Neural cell (in vitro differentiated cells): ENCODE data around the gene P2RX5. TPM values are rescaled to one million over a fixed set of nuclear protein-coding genes. Genes with fewer than 3 reads are reported as not detected.

Experiments used
- H2AFZ ChIP-seq: fragments of 200-600, 300-800 bp; sonication (generic), shearing (Covaris generic); 2 replicates; pipeline ENCODE4 v1.6.0; 2014; ENCODE audit warnings: low read depth, mild to moderate bottlenecking, antibody characterized with exemption, low read length, moderate library complexity
- H3F3A ChIP-seq: fragments of 200-600 bp; shearing (Covaris generic); 2 replicates; pipeline ENCODE4 v1.6.1; 2016; ENCODE audit warnings: mild to moderate bottlenecking, moderate library complexity, mixed read lengths, antibody characterized with exemption, low read length; ENCODE audit not compliant: insufficient read depth, poor library complexity, severe bottlenecking
- H3K27ac ChIP-seq: fragments of 200-600, 300-800 bp; sonication (generic), shearing (Covaris generic); 2 replicates; pipeline ENCODE4 v1.5.1; 2014; ENCODE audit warnings: mild to moderate bottlenecking, low read length, moderate library complexity
- H3K27me3 ChIP-seq: fragments of 300-800, 200-600 bp; sonication (generic), shearing (Covaris generic); 2 replicates; pipeline ENCODE4 v1.6.0; 2014; ENCODE audit warnings: mild to moderate bottlenecking, low read depth, low read length, moderate library complexity; ENCODE audit not compliant: insufficient read depth
- H3K36me3 ChIP-seq: fragments of 300-800, 200-600 bp; sonication (generic), shearing (Covaris generic); 2 replicates; pipeline ENCODE4 v1.5.1; 2014; ENCODE audit warnings: mild to moderate bottlenecking, antibody characterized with exemption, low read length, moderate library complexity; ENCODE audit not compliant: insufficient read depth
- H3K4me2 ChIP-seq: fragments of 300-800, 200-600 bp; sonication (generic), shearing (Covaris generic); 2 replicates; pipeline ENCODE4 v1.6.0; 2014; ENCODE audit warnings: mild to moderate bottlenecking, low read length
- H3K4me3 ChIP-seq: fragments of 300-800, 200-600 bp; sonication (generic), shearing (Covaris generic); 2 replicates; pipeline ENCODE4 v1.5.1; 2014; ENCODE audit warnings: mild to moderate bottlenecking, low read length, moderate library complexity
- H3K79me2 ChIP-seq: fragments of 200-600 bp; shearing (Covaris generic); replicated peaks from 2 replicates; pipeline ENCODE4 v1.6.0; 2014; ENCODE audit warnings: mild to moderate bottlenecking, low read length, moderate library complexity; ENCODE audit not compliant: insufficient read depth
- H3K9ac ChIP-seq: fragments of 300-800, 200-600 bp; sonication (generic), shearing (Covaris generic); 2 replicates; pipeline ENCODE4 v1.6.1; 2016; ENCODE audit warnings: mild to moderate bottlenecking, low read length, mixed read lengths
- H3K9me2 ChIP-seq: fragments of 200-600 bp; shearing (Covaris generic); 2 replicates; pipeline ENCODE4 v1.6.1; 2016; ENCODE audit warnings: mild to moderate bottlenecking, low read length, mixed read lengths; ENCODE audit not compliant: insufficient read depth
- H3K9me3 ChIP-seq: fragments of 200-600, 300-800 bp; sonication (generic), shearing (Covaris generic); 2 replicates; pipeline ENCODE4 v1.6.1; 2016; ENCODE audit warnings: mild to moderate bottlenecking, mixed run types, low read length, moderate library complexity, mixed read lengths
- H4K20me1 ChIP-seq: fragments of 200-600 bp; shearing (Covaris generic); 2 replicates; pipeline ENCODE4 v1.6.1; 2016; ENCODE audit warnings: mild to moderate bottlenecking, mixed run types; ENCODE audit not compliant: insufficient read depth
- EP300 ChIP-seq: fragments of 450-650 bp; conservative IDR thresholded peaks from 2 replicates; pipeline ENCODE4 v1.6.1; 2014; ENCODE audit warnings: antibody characterized with exemption, mild to moderate bottlenecking, moderate library complexity; ENCODE audit not compliant: poor library complexity, severe bottlenecking
- EZH2 ChIP-seq: fragments of 200-600, 300-800 bp; shearing (Covaris generic), sonication (generic); IDR thresholded peaks from 2 replicates; pipeline ENCODE4 v1.6.1; 2014; ENCODE audit warnings: antibody characterized with exemption, low read length, borderline replicate concordance, mild to moderate bottlenecking; ENCODE audit not compliant: insufficient read depth, poor library complexity, severe bottlenecking
- MXI1 ChIP-seq: fragments of 450-650 bp; conservative IDR thresholded peaks from 2 replicates; pipeline ENCODE4 v1.6.1; 2014; ENCODE audit warnings: antibody characterized with exemption, mild to moderate bottlenecking; ENCODE audit not compliant: poor library complexity, severe bottlenecking
- POLR2AphosphoS5 ChIP-seq: IDR thresholded peaks from 2 replicates; pipeline ENCODE4 v1.6.1; 2012
- RAD21 ChIP-seq: fragments of 450-650 bp; conservative IDR thresholded peaks from 2 replicates; pipeline ENCODE4 v1.6.1; 2014; ENCODE audit warnings: antibody characterized with exemption, mild to moderate bottlenecking, moderate library complexity
- SMC3 ChIP-seq: fragments of 450-650 bp; conservative IDR thresholded peaks from 2 replicates; pipeline ENCODE4 v1.6.1; 2014; ENCODE audit warnings: antibody characterized with exemption, mild to moderate bottlenecking, moderate library complexity; ENCODE audit not compliant: poor library complexity
- TAF1 ChIP-seq: IDR thresholded peaks from 2 replicates; pipeline ENCODE4 v1.6.1; 2012; ENCODE audit warnings: low read depth
- polyA plus RNA-seq: library from polyadenylated mRNA; depleted of rRNA; stranded (reverse); fragments of >200 nt; gene quantifications from 2 replicates; pipeline ENCODE4 v1.2.3, GENCODE V29; 2014
- TF ChIP-seq, protein P1 (sequence below): fragments of 450-650 bp; IDR thresholded peaks from 2 replicates; pipeline ENCODE4 v1.5.1; 2014; ENCODE audit warnings: antibody characterized with exemption, mild to moderate bottlenecking, moderate library complexity; ENCODE audit not compliant: poor library complexity, severe bottlenecking
- TF ChIP-seq, protein P2 (sequence below): IDR thresholded peaks from 2 replicates; pipeline ENCODE4 v1.6.1; 2012; ENCODE audit warnings: borderline replicate concordance

The P2RX5 gene
- polyA plus RNA-seq, 1 donor from 2014 or later = 7.0 TPM

DNA sequence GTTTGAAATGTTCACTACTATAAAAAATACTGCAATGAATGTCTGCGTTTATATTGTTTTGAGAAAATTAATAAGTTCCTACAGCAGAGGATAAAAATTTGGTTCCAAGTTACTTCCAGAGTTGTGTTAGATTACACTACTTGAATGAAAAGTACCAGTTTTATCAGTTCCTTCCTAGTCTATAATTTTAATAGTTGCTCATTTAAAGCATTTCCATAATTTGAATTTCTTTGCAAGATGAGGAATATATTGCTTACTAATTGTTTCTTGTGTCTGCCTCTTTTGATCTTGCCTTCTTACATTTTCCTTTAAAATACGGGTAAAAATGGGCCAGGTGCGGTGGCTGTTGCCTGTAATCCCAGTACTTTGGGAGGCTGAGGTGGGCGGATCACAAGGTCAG lies 23.4 kb downstream of the P2RX5 start:
- H2AFZ ChIP-seq = no peak overlapping the region
- no peak overlapping the region for H3K9ac ChIP-seq
- no peak for TF ChIP-seq SMC3
- TF ChIP-seq, protein P1, sequence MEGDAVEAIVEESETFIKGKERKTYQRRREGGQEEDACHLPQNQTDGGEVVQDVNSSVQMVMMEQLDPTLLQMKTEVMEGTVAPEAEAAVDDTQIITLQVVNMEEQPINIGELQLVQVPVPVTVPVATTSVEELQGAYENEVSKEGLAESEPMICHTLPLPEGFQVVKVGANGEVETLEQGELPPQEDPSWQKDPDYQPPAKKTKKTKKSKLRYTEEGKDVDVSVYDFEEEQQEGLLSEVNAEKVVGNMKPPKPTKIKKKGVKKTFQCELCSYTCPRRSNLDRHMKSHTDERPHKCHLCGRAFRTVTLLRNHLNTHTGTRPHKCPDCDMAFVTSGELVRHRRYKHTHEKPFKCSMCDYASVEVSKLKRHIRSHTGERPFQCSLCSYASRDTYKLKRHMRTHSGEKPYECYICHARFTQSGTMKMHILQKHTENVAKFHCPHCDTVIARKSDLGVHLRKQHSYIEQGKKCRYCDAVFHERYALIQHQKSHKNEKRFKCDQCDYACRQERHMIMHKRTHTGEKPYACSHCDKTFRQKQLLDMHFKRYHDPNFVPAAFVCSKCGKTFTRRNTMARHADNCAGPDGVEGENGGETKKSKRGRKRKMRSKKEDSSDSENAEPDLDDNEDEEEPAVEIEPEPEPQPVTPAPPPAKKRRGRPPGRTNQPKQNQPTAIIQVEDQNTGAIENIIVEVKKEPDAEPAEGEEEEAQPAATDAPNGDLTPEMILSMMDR = no peak
- no peak for TF ChIP-seq MXI1
- no peak for TF ChIP-seq EP300
- no peaks in the 10 kb centered on the region for H3K27me3 ChIP-seq
- no peaks in the 10 kb centered on the region for H3F3A ChIP-seq
- no peaks in the 10 kb centered on the region for H3K9me3 ChIP-seq
- H3K4me2 ChIP-seq = no peak overlapping the region
- no peaks in the 10 kb centered on the region for H3K36me3 ChIP-seq
- H4K20me1 ChIP-seq = no peaks in the 10 kb centered on the region
- no peak overlapping the region for H3K4me3 ChIP-seq
- no peaks in the 10 kb centered on the region for H3K9me2 ChIP-seq
- H3K27ac ChIP-seq = no peak overlapping the region
- peaks cover 19% of the 10 kb centered on the region for H3K79me2 ChIP-seq

DNA sequence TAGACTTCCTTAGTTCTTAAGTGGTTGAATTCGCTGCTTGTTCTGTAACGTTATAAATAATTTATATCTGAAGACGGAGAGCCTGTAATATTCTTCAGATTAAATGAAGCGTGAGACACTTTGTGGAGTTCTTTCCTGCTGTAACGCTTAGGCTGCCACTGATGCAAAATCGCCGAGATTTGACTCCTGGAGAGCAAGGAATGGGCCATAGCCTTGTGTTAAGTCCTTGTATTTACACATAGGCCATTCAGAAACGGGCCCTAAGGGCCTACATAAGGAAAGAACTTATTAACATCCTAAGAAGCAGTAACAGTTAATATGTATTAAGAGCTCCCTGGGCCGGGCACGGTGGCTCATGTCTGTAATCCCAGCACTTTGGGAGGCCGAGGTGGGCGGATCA lies 26.4 kb downstream of the P2RX5 start:
- no peaks in the 10 kb centered on the region for H3K36me3 ChIP-seq
- TF ChIP-seq RAD21 = no peak
- no peak for TF ChIP-seq POLR2AphosphoS5
- no peaks in the 10 kb centered on the region for H4K20me1 ChIP-seq
- peaks cover 30% of the 10 kb centered on the region for H3K79me2 ChIP-seq
- no peak overlapping the region for H2AFZ ChIP-seq
- H3K27me3 ChIP-seq = no peaks in the 10 kb centered on the region
- peak overlapping the region; percentile 85 for H3K9ac ChIP-seq
- H3F3A ChIP-seq = no peaks in the 10 kb centered on the region
- H3K4me3 ChIP-seq = peak overlapping the region; percentile 100
- H3K9me3 ChIP-seq = no peaks in the 10 kb centered on the region
- no peaks in the 10 kb centered on the region for H3K9me2 ChIP-seq
- peak overlapping the region; percentile 76 for H3K27ac ChIP-seq
- peak overlapping the region; percentile 66 for H3K4me2 ChIP-seq

DNA sequence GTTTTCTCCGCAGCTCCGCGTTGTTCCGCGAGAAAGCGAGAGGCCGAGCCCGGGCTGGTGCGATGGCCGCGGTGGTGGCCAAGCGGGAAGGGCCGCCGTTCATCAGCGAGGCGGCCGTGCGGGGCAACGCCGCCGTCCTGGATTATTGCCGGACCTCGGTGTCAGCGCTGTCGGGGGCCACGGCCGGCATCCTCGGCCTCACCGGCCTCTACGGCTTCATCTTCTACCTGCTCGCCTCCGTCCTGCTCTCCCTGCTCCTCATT lies 26.9 kb downstream of the P2RX5 start:
- H4K20me1 ChIP-seq = no peaks in the 10 kb centered on the region
- peak overlapping the region; percentile 88 for H2AFZ ChIP-seq
- no peaks in the 10 kb centered on the region for H3K36me3 ChIP-seq
- TF ChIP-seq TAF1 (no peak), EZH2 (no peak), EP300 (no peak), POLR2AphosphoS5 (no peak), MXI1 (no peak), RAD21 (no peak), SMC3 (no peak)
- TF ChIP-seq, protein P2, sequence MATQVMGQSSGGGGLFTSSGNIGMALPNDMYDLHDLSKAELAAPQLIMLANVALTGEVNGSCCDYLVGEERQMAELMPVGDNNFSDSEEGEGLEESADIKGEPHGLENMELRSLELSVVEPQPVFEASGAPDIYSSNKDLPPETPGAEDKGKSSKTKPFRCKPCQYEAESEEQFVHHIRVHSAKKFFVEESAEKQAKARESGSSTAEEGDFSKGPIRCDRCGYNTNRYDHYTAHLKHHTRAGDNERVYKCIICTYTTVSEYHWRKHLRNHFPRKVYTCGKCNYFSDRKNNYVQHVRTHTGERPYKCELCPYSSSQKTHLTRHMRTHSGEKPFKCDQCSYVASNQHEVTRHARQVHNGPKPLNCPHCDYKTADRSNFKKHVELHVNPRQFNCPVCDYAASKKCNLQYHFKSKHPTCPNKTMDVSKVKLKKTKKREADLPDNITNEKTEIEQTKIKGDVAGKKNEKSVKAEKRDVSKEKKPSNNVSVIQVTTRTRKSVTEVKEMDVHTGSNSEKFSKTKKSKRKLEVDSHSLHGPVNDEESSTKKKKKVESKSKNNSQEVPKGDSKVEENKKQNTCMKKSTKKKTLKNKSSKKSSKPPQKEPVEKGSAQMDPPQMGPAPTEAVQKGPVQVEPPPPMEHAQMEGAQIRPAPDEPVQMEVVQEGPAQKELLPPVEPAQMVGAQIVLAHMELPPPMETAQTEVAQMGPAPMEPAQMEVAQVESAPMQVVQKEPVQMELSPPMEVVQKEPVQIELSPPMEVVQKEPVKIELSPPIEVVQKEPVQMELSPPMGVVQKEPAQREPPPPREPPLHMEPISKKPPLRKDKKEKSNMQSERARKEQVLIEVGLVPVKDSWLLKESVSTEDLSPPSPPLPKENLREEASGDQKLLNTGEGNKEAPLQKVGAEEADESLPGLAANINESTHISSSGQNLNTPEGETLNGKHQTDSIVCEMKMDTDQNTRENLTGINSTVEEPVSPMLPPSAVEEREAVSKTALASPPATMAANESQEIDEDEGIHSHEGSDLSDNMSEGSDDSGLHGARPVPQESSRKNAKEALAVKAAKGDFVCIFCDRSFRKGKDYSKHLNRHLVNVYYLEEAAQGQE = no peak
- TF ChIP-seq, protein P1 = no peak
- peaks cover 30% of the 10 kb centered on the region for H3K79me2 ChIP-seq
- H3K4me3 ChIP-seq = peak overlapping the region; percentile 100
- H3K27ac ChIP-seq = peak overlapping the region; percentile 76
- no peaks in the 10 kb centered on the region for H3K9me3 ChIP-seq
- no peaks in the 10 kb centered on the region for H3K27me3 ChIP-seq
- no peaks in the 10 kb centered on the region for H3K9me2 ChIP-seq
- peak overlapping the region; percentile 85 for H3K9ac ChIP-seq
- no peaks in the 10 kb centered on the region for H3F3A ChIP-seq
- H3K4me2 ChIP-seq = peak overlapping the region; percentile 66
